T-cell (primary cell): ENCODE results near the gene MOK. TPM values are rescaled to one million over a fixed set of nuclear protein-coding genes. Genes with fewer than 3 reads are reported as not detected.
A peak's percentile ranks its signal among the peaks of the same experiment; 100 is the strongest.
"Not testable (repeated sequence)": the region's sequence is repeated elsewhere in the genome, so short reads cannot be mapped to it uniquely, and the experiment has no call there.

Experiments
- ATAC-seq, 4 experiments: fragments of 200-7000 bp in 3 of 4; fragments of 150-1000 bp in 1 of 4; cut with Tn5 transposase; replicated peaks in 1 of 4; 1 replicate in 3 of 4; 2 replicates in 1 of 4; pipeline ENCODE4 v1.10.0; 2021; ENCODE audit warnings: moderate library complexity in 3 of 4, mild to moderate bottlenecking in 2 of 4, moderate number of reproducible peaks in 1 of 4
- CTCF ChIA-PET, 2 donors: fragments of 300-600 bp; sonication (Branson Sonifier 250); formaldehyde crosslinking; loops; one replicate each; lab custom pipeline; 2022; ENCODE audit warnings: antibody characterized with exemption in 2 of 2; lab: Charles Lee
- POLR2A ChIA-PET, 2 donors: fragments of 300-600 bp; sonication (Branson Sonifier 250); formaldehyde crosslinking; loops; one replicate each; lab custom pipeline; 2022; ENCODE audit warnings: antibody characterized with exemption in 2 of 2; lab: Charles Lee
- DNase-seq, 35 experiments: peaks; one replicate each; pipeline versions ENCODE4 v3.0.0 to v3.0.0-alpha.2; 2013 to 2023
- H3K27ac ChIP-seq: one replicate; pipeline ENCODE4 v1.5.1; 2013; ENCODE audit warnings: low read length
- H3K27me3 ChIP-seq, 2 experiments: replicated peaks in 1 of 2; 1 replicate in 1 of 2; 2 replicates in 1 of 2; pipeline versions ENCODE4 v1.6.1 to v1.7.0; 2013; ENCODE audit warnings: low read length in 1 of 2, mixed read lengths in 1 of 2; ENCODE audit not compliant: control insufficient read depth in 2 of 2, insufficient read depth in 2 of 2; ENCODE audit errors: extremely low read depth in 1 of 2
- H3K36me3 ChIP-seq, 2 donors: 1 replicate in 1 of 2; 2 replicates in 1 of 2; pipeline versions ENCODE4 v1.6.1 to v1.7.0; 2013; ENCODE audit warnings: low read length in 1 of 2; ENCODE audit not compliant: control insufficient read depth in 2 of 2, insufficient read depth in 1 of 2; ENCODE audit errors: extremely low read depth in 1 of 2
- H3K4me1 ChIP-seq, 2 experiments: 1 replicate in 1 of 2; 2 replicates in 1 of 2; pipeline versions ENCODE4 v1.6.1 to v1.7.0; 2013; ENCODE audit warnings: low read length in 2 of 2, mixed read lengths in 1 of 2; ENCODE audit not compliant: insufficient read depth in 2 of 2, control insufficient read depth in 1 of 2; ENCODE audit errors: extremely low read depth in 1 of 2
- H3K4me3 ChIP-seq, 2 donors: 1 replicate in 1 of 2; 2 replicates in 1 of 2; pipeline versions ENCODE4 v1.5.1 to v1.7.0; 2013; ENCODE audit warnings: mild to moderate bottlenecking in 2 of 2, low read length in 1 of 2, moderate library complexity in 1 of 2; ENCODE audit not compliant: control insufficient read depth in 1 of 2; ENCODE audit errors: extremely low read depth in 1 of 2
- H3K9me3 ChIP-seq: 2 replicates; pipeline ENCODE4 v1.7.0; 2013
- H3K27ac Mint-ChIP-seq, 2 donors: one replicate each; pipeline ENCODE4 v1.8.0; 2020 to 2021; ENCODE audit warnings: mild to moderate bottlenecking in 2 of 2, mixed read lengths in 2 of 2
- H3K27me3 Mint-ChIP-seq, 2 donors: one replicate each; pipeline ENCODE4 v1.8.0; 2021 to 2022; ENCODE audit warnings: mixed read lengths in 2 of 2
- H3K36me3 Mint-ChIP-seq: one replicate; pipeline ENCODE4 v1.8.0; 2021; ENCODE audit warnings: mixed read lengths
- H3K4me1 Mint-ChIP-seq, 3 donors: one replicate each; pipeline ENCODE4 v1.8.0; 2020 to 2022; ENCODE audit warnings: mixed read lengths in 3 of 3, mild to moderate bottlenecking in 1 of 3
- H3K4me3 Mint-ChIP-seq, 3 donors: one replicate each; pipeline ENCODE4 v1.8.0; 2020 to 2022; ENCODE audit warnings: mild to moderate bottlenecking in 3 of 3, mixed read lengths in 3 of 3, moderate library complexity in 3 of 3
- H3K9me3 Mint-ChIP-seq, 3 donors: one replicate each; pipeline ENCODE4 v1.8.0; 2020 to 2022; ENCODE audit warnings: mixed read lengths in 3 of 3
- WGBS: methylation state at CpG from one replicate; pipeline ENCODE4 v1.1.5; 2013; ENCODE audit warnings: missing lambda C conversion rate; ENCODE audit not compliant: insufficient coverage; 5-methylcytosine and 5-hydroxymethylcytosine counted together
- total RNA-seq, 35 experiments: library from RNA in 6 of 35; stranded (reverse) in 6 of 35; fragments of 120-200 nt in 1 of 35; gene quantifications; one replicate each; pipeline versions ENCODE4 v1.2.1 to v1.2.4 and lab custom pipeline; 2013 to 2026

The MOK gene
- total RNA-seq, 5 donors from 2014 or later (not counting 1 experiment from before 2014, with no cell fraction given) = 0.77 to 4.1 (median 1.9) TPM

DNA sequence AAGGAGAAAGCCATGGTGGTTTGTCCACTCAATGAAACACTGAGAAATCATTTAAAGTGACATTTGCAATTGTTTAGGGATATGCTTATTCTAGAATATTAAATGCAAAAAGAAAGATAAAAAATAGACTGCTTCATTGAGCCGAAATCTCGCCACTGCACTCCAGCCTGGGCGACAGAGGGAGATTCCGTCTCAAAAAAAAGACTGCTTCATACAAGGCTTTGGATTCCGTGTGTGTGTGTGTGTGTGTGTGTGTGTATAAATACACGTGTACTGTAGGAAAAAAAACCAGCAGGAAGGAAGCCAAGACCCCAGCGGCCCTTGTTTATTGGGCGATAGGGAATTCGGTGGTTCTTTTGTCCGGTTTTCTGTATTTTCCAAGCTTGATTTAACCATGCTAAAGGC is 11.4 kb upstream of the MOK start:
- H3K27ac Mint-ChIP-seq = peak overlapping the region; percentile 93 to 96
- DNase-seq (peak in 10 of 35 experiments; percentile 6 to 65 (median 20)), ATAC-seq (no peak)
- Histone ChIP-seq H3K9me3 (no peaks in the 10 kb centered on the region), H3K36me3 (no peaks in the 10 kb centered on the region), H3K4me1 (peaks cover 28 to 58% of the 10 kb centered on the region in 2 experiments), H3K27me3 (no peaks in the 10 kb centered on the region), H3K27ac (peak overlapping the region; percentile 56), H3K4me3 (peak overlapping the region; percentile 55 to 62)
- ChIA-PET CTCF (interaction anchor here in 1 of 2 donors (0.7 to 2.8 kb wide), 2 partner anchors 11 to 250 kb away, joined by 4 to 28 read pairs; partner anchors contain the start of gene MOK), POLR2A (interaction anchor here (0.6 to 1.0 kb wide), 7 partner anchors 10 to 1242 kb away, joined by 3 to 12 read pairs (median 7); partner anchors contain the start of gene MOK (in 1 of the 2))
- H3K36me3 Mint-ChIP-seq = no peaks in the 10 kb centered on the region
- H3K4me3 Mint-ChIP-seq = peak overlapping the region; percentile 94 to 95 (median 94)
- 0% methylated on average over 3 of the region's 10 CpGs for WGBS
- H3K27me3 Mint-ChIP-seq = peaks cover 0 to 2% of the 10 kb centered on the region in 2 donors
- H3K4me1 Mint-ChIP-seq = peaks cover 51 to 62% (median 58%) of the 10 kb centered on the region in 3 donors
- H3K9me3 Mint-ChIP-seq = no peaks in the 10 kb centered on the region

DNA sequence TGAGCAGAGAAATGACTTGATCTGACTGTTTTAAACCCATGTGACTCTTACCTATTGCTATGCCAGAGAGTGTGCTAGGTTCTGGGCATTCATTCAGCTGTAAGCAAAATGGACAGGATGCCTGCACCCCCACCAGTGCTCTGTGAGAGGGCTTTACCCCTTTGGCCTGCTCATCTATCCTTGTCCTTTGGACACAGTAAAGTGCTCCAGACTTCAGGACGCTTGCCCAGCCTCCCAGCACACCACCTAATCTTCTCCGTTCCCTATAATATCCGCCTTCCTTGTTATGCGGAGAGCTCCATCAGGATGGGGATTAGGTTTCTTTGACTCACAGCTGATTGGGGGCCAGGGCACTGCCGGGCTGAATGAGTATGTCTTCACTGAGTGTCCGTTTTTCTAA is 10.2 kb upstream of the MOK start:
- Mint-ChIP-seq H3K27ac (no peak overlapping the region), H3K27me3 (peaks cover 0 to 2% of the 10 kb centered on the region in 2 donors), H3K4me3 (peak overlapping the region; percentile 87 to 95 (median 87))

DNA sequence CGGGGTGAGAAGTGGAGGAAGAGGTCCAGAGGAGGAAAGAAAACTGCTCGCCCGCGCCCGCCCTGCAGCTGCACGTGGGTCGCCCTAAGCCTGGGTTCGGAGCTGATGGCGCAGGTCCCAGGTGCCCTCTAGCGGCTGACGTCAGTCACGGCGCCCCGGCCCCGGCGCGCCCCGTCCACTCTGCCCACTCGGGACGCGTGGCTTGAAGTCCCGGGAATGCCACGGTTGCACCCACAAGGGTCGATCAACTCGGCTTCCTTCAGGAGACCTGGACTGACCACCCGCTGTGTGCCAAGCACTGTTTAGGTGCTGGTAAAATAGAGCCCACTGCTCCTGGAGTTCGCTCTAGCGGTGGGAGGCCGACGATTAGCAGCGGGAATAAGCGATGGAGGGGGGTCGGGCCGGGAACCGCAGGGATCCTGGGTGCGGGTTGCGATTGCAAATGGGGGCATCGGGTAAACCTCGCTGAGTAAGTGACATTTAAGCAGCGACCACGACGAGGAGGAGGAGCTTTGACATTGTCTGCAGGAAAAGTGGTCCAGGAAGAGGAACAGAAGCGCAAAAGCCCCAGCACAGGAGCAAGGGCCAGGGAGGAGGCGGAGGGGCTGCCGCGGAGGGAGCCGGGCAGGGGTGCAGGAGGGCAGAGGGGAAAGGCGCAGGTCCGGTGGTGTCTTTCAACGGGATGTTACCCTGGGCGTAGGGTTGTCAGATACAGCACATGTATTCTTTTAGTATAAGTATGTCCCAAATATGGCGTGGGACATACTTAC is 9.5 kb upstream of the MOK start:
- Mint-ChIP-seq H3K4me1 (peaks cover 41 to 50% (median 48%) of the 10 kb centered on the region in 3 donors), H3K27me3 (peaks cover 0 to 2% of the 10 kb centered on the region in 2 donors), H3K9me3 (no peaks in the 10 kb centered on the region), H3K36me3 (no peaks in the 10 kb centered on the region), H3K4me3 (peak overlapping the region; percentile 87 to 95 (median 87)), H3K27ac (peak overlapping the region; percentile 70 to 90)
- no peak overlapping the region for H3K27ac ChIP-seq
- H3K36me3 ChIP-seq = no peaks in the 10 kb centered on the region
- CTCF ChIA-PET = interaction anchor here (0.6 to 2.5 kb wide), 10 partner anchors 9 to 264 kb away, joined by 3 to 28 read pairs (median 3); partner anchors contain the start of gene MOK (in 1 of the 2)
- DNase-seq (peak; percentile 52 to 89 (median 69)), ATAC-seq (peak; percentile 69 to 82 (median 78))
- 2% methylated on average over 49 of the region's 52 CpGs for WGBS
- H3K4me1 ChIP-seq = peaks cover 19 to 46% of the 10 kb centered on the region in 2 experiments
- H3K9me3 ChIP-seq = no peaks in the 10 kb centered on the region
- peak overlapping the region; percentile 51 to 71 for H3K4me3 ChIP-seq
- POLR2A ChIA-PET = interaction anchor here in 1 of 2 donors (0.5 kb wide), 1 partner anchor 329 kb away, joined by 3 read pairs; no protein-coding TSS in a partner anchor
- peaks cover 0 to 2% of the 10 kb centered on the region in 2 experiments for H3K27me3 ChIP-seq

More for the DNA sequence above, 10.2 kb upstream of the MOK start:
- DNase-seq (no peak), ATAC-seq (no peak)
- no peaks in the 10 kb centered on the region for H3K9me3 ChIP-seq
- no CpG with 5 or more reads among the region's 6 CpGs for WGBS
- ChIA-PET POLR2A (no interaction called here), CTCF (interaction anchor here in 1 of 2 donors (0.6 to 2.5 kb wide), 3 partner anchors 10 to 506 kb away, joined by 6 to 28 read pairs (median 6); partner anchors contain the start of gene MOK)
- Mint-ChIP-seq H3K36me3 (no peaks in the 10 kb centered on the region), H3K4me1 (peaks cover 43 to 51% (median 49%) of the 10 kb centered on the region in 3 donors), H3K9me3 (no peaks in the 10 kb centered on the region)
- H3K4me3 ChIP-seq = no peak overlapping the region
- peaks cover 20 to 48% of the 10 kb centered on the region in 2 experiments for H3K4me1 ChIP-seq
- peaks cover 0 to 1% of the 10 kb centered on the region in 2 experiments for H3K27me3 ChIP-seq
- H3K36me3 ChIP-seq = no peaks in the 10 kb centered on the region
- H3K27ac ChIP-seq = no peak overlapping the region

DNA sequence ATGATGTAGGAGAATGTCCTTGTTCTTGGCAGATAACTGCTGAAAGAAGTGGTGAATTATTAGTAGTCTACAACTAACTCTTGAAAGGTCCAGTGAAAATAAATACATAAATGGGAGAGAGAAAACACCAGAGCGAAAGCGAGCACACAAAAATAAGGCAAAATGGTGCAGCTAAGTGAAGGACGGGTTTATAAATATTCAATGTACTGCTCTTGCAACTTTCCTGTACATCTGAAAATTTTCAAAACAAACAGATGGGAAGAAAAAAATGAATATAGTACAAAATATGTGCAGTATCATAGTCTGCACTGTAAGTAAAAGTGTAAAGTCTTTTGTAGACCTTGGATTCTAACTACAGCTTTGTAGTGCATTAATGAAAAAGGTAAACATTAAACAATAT is 1.3 kb downstream of the MOK start:
- no CpG with 5 or more reads among the region's 3 CpGs for WGBS
- ATAC-seq (no peak), DNase-seq (no peak)
- Mint-ChIP-seq H3K4me1 (peaks cover 6 to 11% (median 7%) of the 10 kb centered on the region in 3 donors), H3K27me3 (peaks cover 0 to 2% of the 10 kb centered on the region in 2 donors), H3K4me3 (peak overlapping the region; percentile 70 to 94 (median 84)), H3K36me3 (peaks cover 1% of the 10 kb centered on the region), H3K9me3 (no peaks in the 10 kb centered on the region), H3K27ac (no peak overlapping the region)
- Histone ChIP-seq H3K27me3 (peaks cover 0 to 7% of the 10 kb centered on the region in 2 experiments), H3K27ac (no peak overlapping the region), H3K36me3 (no peaks in the 10 kb centered on the region), H3K4me1 (peaks cover 2 to 12% of the 10 kb centered on the region in 2 experiments), H3K9me3 (no peaks in the 10 kb centered on the region), H3K4me3 (no peak overlapping the region)
- ChIA-PET POLR2A (no interaction called here), CTCF (interaction anchor here in 1 of 2 donors (1.6 to 3.6 kb wide), 3 partner anchors 11 to 72 kb away, joined by 3 to 28 read pairs (median 28); no protein-coding TSS in a partner anchor)

DNA sequence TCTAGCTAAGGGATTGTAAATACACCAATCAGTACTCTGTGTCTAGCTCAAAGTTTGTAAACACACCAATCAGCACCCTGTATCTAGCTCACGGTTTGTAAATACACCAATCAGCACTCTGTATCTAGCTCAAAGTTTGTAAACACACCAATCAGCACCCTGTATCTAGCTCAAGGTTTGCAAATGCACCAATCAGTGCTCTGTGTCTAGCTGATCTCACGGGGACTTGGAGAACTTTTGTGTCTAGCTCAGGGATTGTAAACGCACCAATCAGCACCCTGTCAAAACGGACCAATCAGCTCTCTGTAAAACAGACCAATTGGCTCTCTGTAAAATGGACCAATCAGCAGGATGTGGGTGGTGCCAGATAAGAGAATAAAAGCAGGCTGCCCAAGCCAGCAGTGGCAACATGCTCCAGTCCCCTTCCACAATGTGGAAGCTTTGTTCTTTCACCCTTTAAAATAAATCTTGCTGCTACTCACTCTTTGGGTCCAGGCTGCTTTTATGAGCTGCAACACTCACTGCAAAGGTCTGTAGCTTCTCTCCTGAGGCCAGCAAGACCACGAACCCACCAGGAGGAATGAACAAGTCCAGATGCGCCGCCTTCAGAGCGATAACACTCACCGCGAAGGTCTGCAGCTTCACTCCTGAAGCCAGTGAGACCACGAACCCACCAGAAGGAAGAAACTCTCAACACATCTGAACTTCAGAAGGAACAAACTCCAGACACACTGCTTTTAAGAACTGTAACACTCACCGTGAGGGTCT is 6.5 kb downstream of the MOK start:
- DNase-seq, H3K4me1 Mint-ChIP-seq, H3K4me3 ChIP-seq, H3K27me3 Mint-ChIP-seq, POLR2A ChIA-PET, H3K27ac Mint-ChIP-seq, H3K36me3 Mint-ChIP-seq, H3K4me1 ChIP-seq, H3K36me3 ChIP-seq, H3K4me3 Mint-ChIP-seq, H3K27me3 ChIP-seq, H3K27ac ChIP-seq, ATAC-seq, H3K9me3 Mint-ChIP-seq, H3K9me3 ChIP-seq: not testable (repeated sequence)
- CTCF ChIA-PET = interaction anchor here in 1 of 2 donors (1.2 kb wide), 1 partner anchor 16 kb away, joined by 3 read pairs; no protein-coding TSS in a partner anchor
- WGBS = 45% methylated on average over 8 of the region's 12 CpGs
